AG04449 (cell line): ENCODE measurements around the gene PDE4D.
"Not testable (repeated sequence)": the region's sequence is repeated elsewhere in the genome, so short reads cannot be mapped to it uniquely, and the experiment has no call there.

Experiments
- CTCF ChIA-PET: fragments of 350-600 bp; formaldehyde crosslinking; extraction: SDS; loops from one replicate; lab custom pipeline; 2021; ENCODE audit warnings: antibody characterized with exemption; lab: Yijun Ruan, JAX
- POLR2A ChIA-PET: fragments of 400-600, 350-600 bp; formaldehyde crosslinking; extraction: SDS; loops from one replicate; lab custom pipeline; 2020; ENCODE audit warnings: antibody characterized with exemption, inconsistent platforms; lab: Yijun Ruan, JAX
- DNase-seq: peaks from one replicate; pipeline ENCODE4 v3.0.0-alpha.2; 2010; ENCODE audit warnings: low read depth, low spot score
- H3K4me3 ChIP-seq: 2 replicates; pipeline ENCODE4 v1.5.1; 2011; ENCODE audit warnings: low read depth, mild to moderate bottlenecking, control low read depth, low read length
- CTCF ChIP-seq: IDR thresholded peaks from one replicate; pipeline ENCODE4 v1.5.1; 2011; ENCODE audit warnings: mild to moderate bottlenecking, moderate library complexity, low read length, control low read depth, inconsistent platforms; ENCODE audit not compliant: insufficient read depth; ENCODE audit errors: missing control alignments

Gene PDE4D

GRCh38 chr5:59600153-59600552 is 293.4 kb downstream of the PDE4D start:
- no peak for TF ChIP-seq CTCF
- POLR2A ChIA-PET: no interaction called here
- no peak overlapping the region for H3K4me3 ChIP-seq
- no peak for DNase-seq
- CTCF ChIA-PET: no interaction called here

GRCh38 chr5:59599729-59600128 is 293.8 kb downstream of the PDE4D start:
- H3K4me3 ChIP-seq: no peak overlapping the region
- ChIA-PET CTCF (no interaction called here), POLR2A (no interaction called here)
- no peak for DNase-seq
- TF ChIP-seq CTCF: no peak

GRCh38 chr5:59598547-59598874 is 295.0 kb downstream of the PDE4D start:
- no peak for TF ChIP-seq CTCF
- no peak overlapping the region for H3K4me3 ChIP-seq
- ChIA-PET CTCF (no interaction called here), POLR2A (no interaction called here)
- DNase-seq: no peak

- no peak overlapping the region for H3K4me3 ChIP-seq
- no peak for DNase-seq
- POLR2A ChIA-PET: no interaction called here
- no peak for TF ChIP-seq CTCF
- CTCF ChIA-PET: no interaction called here
These were observed 295.6 kb downstream of the PDE4D start for GRCh38 chr5:59597690-59598546.

GRCh38 chr5:59596586-59597350 is 296.8 kb downstream of the PDE4D start:
- H3K4me3 ChIP-seq: no peak overlapping the region
- no peak for DNase-seq
- POLR2A ChIA-PET: no interaction called here
- CTCF ChIA-PET: no interaction called here
- no peak for TF ChIP-seq CTCF

GRCh38 chr5:59594118-59594517 is 299.4 kb downstream of the PDE4D start:
- DNase-seq, POLR2A ChIA-PET, H3K4me3 ChIP-seq: not testable (repeated sequence)
- CTCF ChIA-PET: interaction anchor here (1.9 to 2.3 kb wide), 2 partner anchors 9 to 79 kb away, joined by 4 to 9 read pairs; no protein-coding TSS in a partner anchor
